Neural cell (in vitro differentiated cells): ENCODE measurements around the gene TGM1. TPM values are rescaled to one million over a fixed set of nuclear protein-coding genes. Genes with fewer than 3 reads are reported as not detected.

Source experiments
- H2AFZ ChIP-seq: fragments of 200-600, 300-800 bp; sonication (generic), shearing (Covaris generic); 2 replicates; pipeline ENCODE4 v1.6.0; 2014; ENCODE audit warnings: low read depth, mild to moderate bottlenecking, antibody characterized with exemption, low read length, moderate library complexity
- H3F3A ChIP-seq: fragments of 200-600 bp; shearing (Covaris generic); 2 replicates; pipeline ENCODE4 v1.6.1; 2016; ENCODE audit warnings: mild to moderate bottlenecking, moderate library complexity, mixed read lengths, antibody characterized with exemption, low read length; ENCODE audit not compliant: insufficient read depth, poor library complexity, severe bottlenecking
- H3K27ac ChIP-seq: fragments of 200-600, 300-800 bp; sonication (generic), shearing (Covaris generic); 2 replicates; pipeline ENCODE4 v1.5.1; 2014; ENCODE audit warnings: mild to moderate bottlenecking, low read length, moderate library complexity
- H3K27me3 ChIP-seq: fragments of 300-800, 200-600 bp; sonication (generic), shearing (Covaris generic); 2 replicates; pipeline ENCODE4 v1.6.0; 2014; ENCODE audit warnings: mild to moderate bottlenecking, low read depth, low read length, moderate library complexity; ENCODE audit not compliant: insufficient read depth
- H3K36me3 ChIP-seq: fragments of 300-800, 200-600 bp; sonication (generic), shearing (Covaris generic); 2 replicates; pipeline ENCODE4 v1.5.1; 2014; ENCODE audit warnings: mild to moderate bottlenecking, antibody characterized with exemption, low read length, moderate library complexity; ENCODE audit not compliant: insufficient read depth
- H3K4me2 ChIP-seq: fragments of 300-800, 200-600 bp; sonication (generic), shearing (Covaris generic); 2 replicates; pipeline ENCODE4 v1.6.0; 2014; ENCODE audit warnings: mild to moderate bottlenecking, low read length
- H3K4me3 ChIP-seq: fragments of 300-800, 200-600 bp; sonication (generic), shearing (Covaris generic); 2 replicates; pipeline ENCODE4 v1.5.1; 2014; ENCODE audit warnings: mild to moderate bottlenecking, low read length, moderate library complexity
- H3K79me2 ChIP-seq: fragments of 200-600 bp; shearing (Covaris generic); replicated peaks from 2 replicates; pipeline ENCODE4 v1.6.0; 2014; ENCODE audit warnings: mild to moderate bottlenecking, low read length, moderate library complexity; ENCODE audit not compliant: insufficient read depth
- H3K9ac ChIP-seq: fragments of 300-800, 200-600 bp; sonication (generic), shearing (Covaris generic); 2 replicates; pipeline ENCODE4 v1.6.1; 2016; ENCODE audit warnings: mild to moderate bottlenecking, low read length, mixed read lengths
- H3K9me2 ChIP-seq: fragments of 200-600 bp; shearing (Covaris generic); 2 replicates; pipeline ENCODE4 v1.6.1; 2016; ENCODE audit warnings: mild to moderate bottlenecking, low read length, mixed read lengths; ENCODE audit not compliant: insufficient read depth
- H3K9me3 ChIP-seq: fragments of 200-600, 300-800 bp; sonication (generic), shearing (Covaris generic); 2 replicates; pipeline ENCODE4 v1.6.1; 2016; ENCODE audit warnings: mild to moderate bottlenecking, mixed run types, low read length, moderate library complexity, mixed read lengths
- H4K20me1 ChIP-seq: fragments of 200-600 bp; shearing (Covaris generic); 2 replicates; pipeline ENCODE4 v1.6.1; 2016; ENCODE audit warnings: mild to moderate bottlenecking, mixed run types; ENCODE audit not compliant: insufficient read depth
- EP300 ChIP-seq: fragments of 450-650 bp; conservative IDR thresholded peaks from 2 replicates; pipeline ENCODE4 v1.6.1; 2014; ENCODE audit warnings: antibody characterized with exemption, mild to moderate bottlenecking, moderate library complexity; ENCODE audit not compliant: poor library complexity, severe bottlenecking
- EZH2 ChIP-seq: fragments of 200-600, 300-800 bp; shearing (Covaris generic), sonication (generic); IDR thresholded peaks from 2 replicates; pipeline ENCODE4 v1.6.1; 2014; ENCODE audit warnings: antibody characterized with exemption, low read length, borderline replicate concordance, mild to moderate bottlenecking; ENCODE audit not compliant: insufficient read depth, poor library complexity, severe bottlenecking
- MXI1 ChIP-seq: fragments of 450-650 bp; conservative IDR thresholded peaks from 2 replicates; pipeline ENCODE4 v1.6.1; 2014; ENCODE audit warnings: antibody characterized with exemption, mild to moderate bottlenecking; ENCODE audit not compliant: poor library complexity, severe bottlenecking
- POLR2AphosphoS5 ChIP-seq: IDR thresholded peaks from 2 replicates; pipeline ENCODE4 v1.6.1; 2012
- RAD21 ChIP-seq: fragments of 450-650 bp; conservative IDR thresholded peaks from 2 replicates; pipeline ENCODE4 v1.6.1; 2014; ENCODE audit warnings: antibody characterized with exemption, mild to moderate bottlenecking, moderate library complexity
- SMC3 ChIP-seq: fragments of 450-650 bp; conservative IDR thresholded peaks from 2 replicates; pipeline ENCODE4 v1.6.1; 2014; ENCODE audit warnings: antibody characterized with exemption, mild to moderate bottlenecking, moderate library complexity; ENCODE audit not compliant: poor library complexity
- TAF1 ChIP-seq: IDR thresholded peaks from 2 replicates; pipeline ENCODE4 v1.6.1; 2012; ENCODE audit warnings: low read depth
- polyA plus RNA-seq: library from polyadenylated mRNA; depleted of rRNA; stranded (reverse); fragments of >200 nt; gene quantifications from 2 replicates; pipeline ENCODE4 v1.2.3, GENCODE V29; 2014
- TF ChIP-seq, protein P1 (sequence below): IDR thresholded peaks from 2 replicates; pipeline ENCODE4 v1.6.1; 2012; ENCODE audit warnings: borderline replicate concordance
- TF ChIP-seq, protein P2 (sequence below): fragments of 450-650 bp; IDR thresholded peaks from 2 replicates; pipeline ENCODE4 v1.5.1; 2014; ENCODE audit warnings: antibody characterized with exemption, mild to moderate bottlenecking, moderate library complexity; ENCODE audit not compliant: poor library complexity, severe bottlenecking

Gene TGM1
- polyA plus RNA-seq, 1 donor from 2014 or later: 3.6 TPM

DNA sequence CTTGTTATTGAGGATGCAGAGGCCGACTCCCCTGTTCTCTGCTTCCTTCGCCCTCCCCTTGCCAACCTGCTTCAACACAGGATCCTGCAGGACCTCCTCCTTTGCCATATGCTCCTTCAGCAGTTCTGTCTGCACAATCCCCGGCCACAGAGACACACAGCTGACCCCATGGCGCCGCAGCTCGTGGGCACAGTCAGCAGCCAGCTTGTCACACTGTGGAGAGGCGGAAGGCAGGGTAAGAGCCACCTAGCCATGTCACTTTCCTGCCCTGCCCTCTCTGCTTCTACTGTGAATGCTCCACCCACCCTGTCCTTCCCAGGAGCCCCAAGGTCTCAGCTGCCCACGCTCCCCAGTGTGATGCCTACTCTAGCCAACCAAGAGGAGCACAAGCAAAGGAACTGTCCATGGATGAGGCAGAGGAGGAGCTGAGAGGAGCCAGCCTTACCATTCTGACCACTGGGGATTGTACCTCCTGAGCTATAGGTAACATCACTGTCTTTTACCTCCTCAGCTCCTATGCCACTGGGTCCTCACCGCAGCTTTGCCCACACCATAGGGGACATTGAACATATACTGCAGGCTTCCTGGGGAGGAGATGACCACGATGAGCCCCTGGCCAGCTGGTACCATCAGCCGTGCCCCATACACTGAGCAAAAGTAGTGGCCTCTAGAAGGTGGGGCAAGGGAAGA, 29.3 kb upstream of the TGM1 start:
- H3F3A ChIP-seq: no peaks in the 10 kb centered on the region
- H3K27me3 ChIP-seq: no peaks in the 10 kb centered on the region
- H3K27ac ChIP-seq: no peak overlapping the region
- H3K36me3 ChIP-seq: no peaks in the 10 kb centered on the region
- H4K20me1 ChIP-seq: no peaks in the 10 kb centered on the region
- no peak overlapping the region for H3K4me3 ChIP-seq
- no peak overlapping the region for H3K9ac ChIP-seq
- no peaks in the 10 kb centered on the region for H3K9me3 ChIP-seq
- TF ChIP-seq POLR2AphosphoS5 (no peak), TAF1 (no peak), SMC3 (no peak), EP300 (no peak)
- TF ChIP-seq, protein P1, sequence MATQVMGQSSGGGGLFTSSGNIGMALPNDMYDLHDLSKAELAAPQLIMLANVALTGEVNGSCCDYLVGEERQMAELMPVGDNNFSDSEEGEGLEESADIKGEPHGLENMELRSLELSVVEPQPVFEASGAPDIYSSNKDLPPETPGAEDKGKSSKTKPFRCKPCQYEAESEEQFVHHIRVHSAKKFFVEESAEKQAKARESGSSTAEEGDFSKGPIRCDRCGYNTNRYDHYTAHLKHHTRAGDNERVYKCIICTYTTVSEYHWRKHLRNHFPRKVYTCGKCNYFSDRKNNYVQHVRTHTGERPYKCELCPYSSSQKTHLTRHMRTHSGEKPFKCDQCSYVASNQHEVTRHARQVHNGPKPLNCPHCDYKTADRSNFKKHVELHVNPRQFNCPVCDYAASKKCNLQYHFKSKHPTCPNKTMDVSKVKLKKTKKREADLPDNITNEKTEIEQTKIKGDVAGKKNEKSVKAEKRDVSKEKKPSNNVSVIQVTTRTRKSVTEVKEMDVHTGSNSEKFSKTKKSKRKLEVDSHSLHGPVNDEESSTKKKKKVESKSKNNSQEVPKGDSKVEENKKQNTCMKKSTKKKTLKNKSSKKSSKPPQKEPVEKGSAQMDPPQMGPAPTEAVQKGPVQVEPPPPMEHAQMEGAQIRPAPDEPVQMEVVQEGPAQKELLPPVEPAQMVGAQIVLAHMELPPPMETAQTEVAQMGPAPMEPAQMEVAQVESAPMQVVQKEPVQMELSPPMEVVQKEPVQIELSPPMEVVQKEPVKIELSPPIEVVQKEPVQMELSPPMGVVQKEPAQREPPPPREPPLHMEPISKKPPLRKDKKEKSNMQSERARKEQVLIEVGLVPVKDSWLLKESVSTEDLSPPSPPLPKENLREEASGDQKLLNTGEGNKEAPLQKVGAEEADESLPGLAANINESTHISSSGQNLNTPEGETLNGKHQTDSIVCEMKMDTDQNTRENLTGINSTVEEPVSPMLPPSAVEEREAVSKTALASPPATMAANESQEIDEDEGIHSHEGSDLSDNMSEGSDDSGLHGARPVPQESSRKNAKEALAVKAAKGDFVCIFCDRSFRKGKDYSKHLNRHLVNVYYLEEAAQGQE: no peak
- TF ChIP-seq, protein P2, sequence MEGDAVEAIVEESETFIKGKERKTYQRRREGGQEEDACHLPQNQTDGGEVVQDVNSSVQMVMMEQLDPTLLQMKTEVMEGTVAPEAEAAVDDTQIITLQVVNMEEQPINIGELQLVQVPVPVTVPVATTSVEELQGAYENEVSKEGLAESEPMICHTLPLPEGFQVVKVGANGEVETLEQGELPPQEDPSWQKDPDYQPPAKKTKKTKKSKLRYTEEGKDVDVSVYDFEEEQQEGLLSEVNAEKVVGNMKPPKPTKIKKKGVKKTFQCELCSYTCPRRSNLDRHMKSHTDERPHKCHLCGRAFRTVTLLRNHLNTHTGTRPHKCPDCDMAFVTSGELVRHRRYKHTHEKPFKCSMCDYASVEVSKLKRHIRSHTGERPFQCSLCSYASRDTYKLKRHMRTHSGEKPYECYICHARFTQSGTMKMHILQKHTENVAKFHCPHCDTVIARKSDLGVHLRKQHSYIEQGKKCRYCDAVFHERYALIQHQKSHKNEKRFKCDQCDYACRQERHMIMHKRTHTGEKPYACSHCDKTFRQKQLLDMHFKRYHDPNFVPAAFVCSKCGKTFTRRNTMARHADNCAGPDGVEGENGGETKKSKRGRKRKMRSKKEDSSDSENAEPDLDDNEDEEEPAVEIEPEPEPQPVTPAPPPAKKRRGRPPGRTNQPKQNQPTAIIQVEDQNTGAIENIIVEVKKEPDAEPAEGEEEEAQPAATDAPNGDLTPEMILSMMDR: no peak
- H3K4me2 ChIP-seq: no peak overlapping the region
- H3K9me2 ChIP-seq: no peaks in the 10 kb centered on the region
- no peak overlapping the region for H2AFZ ChIP-seq
- H3K79me2 ChIP-seq: no peaks in the 10 kb centered on the region

DNA sequence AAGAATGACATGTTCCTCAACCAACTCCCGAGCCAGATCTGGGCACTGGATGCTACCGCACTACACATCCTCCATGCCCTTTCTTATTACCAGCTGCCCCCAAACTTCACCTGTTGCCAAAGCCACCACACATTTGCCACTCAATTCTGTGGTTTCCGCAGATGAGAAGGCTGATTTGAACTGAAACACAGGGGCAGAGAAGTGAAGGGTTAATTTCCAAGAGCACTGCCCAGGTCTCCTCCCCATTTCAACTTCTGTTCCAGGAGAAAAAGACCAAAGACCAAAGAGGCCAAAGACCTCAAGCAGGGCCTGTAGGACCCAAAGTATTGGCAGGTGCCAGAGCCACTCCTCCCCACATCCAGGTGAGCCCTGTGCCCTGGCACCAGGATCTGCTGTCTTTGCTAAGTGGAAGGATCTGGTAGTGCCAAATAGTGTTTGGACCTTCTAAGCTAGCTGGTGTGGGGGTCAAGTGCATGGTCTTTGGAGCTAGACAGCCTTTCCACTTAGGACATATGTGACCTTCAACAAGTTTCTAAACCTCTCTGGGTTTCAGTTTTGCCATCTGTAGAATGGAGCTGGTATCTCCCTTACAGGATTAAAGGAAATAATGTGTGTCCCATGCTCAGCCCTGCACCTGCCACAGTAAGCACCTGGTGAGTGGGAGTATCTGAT, 28.6 kb upstream of the TGM1 start:
- Histone ChIP-seq H3K36me3 (no peaks in the 10 kb centered on the region), H3K4me3 (no peak overlapping the region), H3K79me2 (no peaks in the 10 kb centered on the region), H3K9me3 (no peaks in the 10 kb centered on the region), H3K4me2 (no peak overlapping the region), H3K27ac (no peak overlapping the region), H3K9me2 (no peaks in the 10 kb centered on the region), H3K9ac (no peak overlapping the region), H4K20me1 (no peaks in the 10 kb centered on the region), H3F3A (no peaks in the 10 kb centered on the region), H3K27me3 (no peaks in the 10 kb centered on the region), H2AFZ (no peak overlapping the region)
- no peak for TF ChIP-seq SMC3
- TF ChIP-seq RAD21: no peak
- TF ChIP-seq EP300: no peak
- TF ChIP-seq POLR2AphosphoS5: no peak
- no peak for TF ChIP-seq EZH2
- TF ChIP-seq TAF1: no peak
- TF ChIP-seq, protein P2: no peak
- TF ChIP-seq, protein P1: no peak
- no peak for TF ChIP-seq MXI1
